HEK293 (cell line): Measurements from ENCODE around the gene CELF4.

ENCODE experiments used
- CTCF ChIA-PET: fragments of 350-600 bp; formaldehyde crosslinking; extraction: SDS; loops from one replicate; lab custom pipeline; 2021; ENCODE audit warnings: antibody characterized with exemption; lab: Yijun Ruan, JAX
- POLR2A ChIA-PET: fragments of 300-600 bp; formaldehyde crosslinking; extraction: SDS; loops from one replicate; lab custom pipeline; 2020; ENCODE audit warnings: antibody characterized with exemption, inconsistent platforms; lab: Yijun Ruan, JAX
- H3K27ac ChIP-seq: fragments of 200-500 bp; sonication (Bioruptor generic); 2 replicates; pipeline ENCODE4 v1.5.1; 2014; ENCODE audit warnings: low read depth, low read length, control low read depth, inconsistent platforms; ENCODE audit errors: extremely low read depth
- H3K36me3 ChIP-seq, 2 experiments: fragments of 200-500 bp in 1 of 2; sonication (Bioruptor generic) in 1 of 2; 1 replicate in 1 of 2; 2 replicates in 1 of 2; pipeline ENCODE4 v1.5.1; 2014 to 2017; ENCODE audit warnings: inconsistent platforms in 2 of 2, low read length in 2 of 2; ENCODE audit not compliant: control insufficient read depth in 2 of 2, insufficient read depth in 1 of 2
- H3K4me1 ChIP-seq: fragments of 200-500 bp; sonication (Bioruptor generic); 2 replicates; pipeline ENCODE4 v1.5.1; 2014; ENCODE audit warnings: mild to moderate bottlenecking, low read length, inconsistent platforms; ENCODE audit not compliant: control insufficient read depth, insufficient read depth
- H3K4me3 ChIP-seq: 2 replicates; pipeline ENCODE4 v1.5.1; 2011; ENCODE audit warnings: low read depth, mild to moderate bottlenecking, control low read depth, low read length, moderate library complexity
- H3K9me3 ChIP-seq: fragments of 200-500 bp; sonication (Bioruptor generic); 2 replicates; pipeline ENCODE4 v1.5.1; 2014; ENCODE audit warnings: low read depth, low read length, inconsistent platforms; ENCODE audit not compliant: control insufficient read depth, insufficient read depth
- GFI1B ChIP-seq: fragments of 450-650 bp; formaldehyde crosslinking; IDR thresholded peaks from 2 replicates; pipeline ENCODE4 v1.5.1; 2016; ENCODE audit warnings: missing biosample characterization, missing genetic modification characterization
- GLI4 ChIP-seq: fragments of 450-650 bp; formaldehyde crosslinking; IDR thresholded peaks from 2 replicates; pipeline ENCODE4 v1.5.1; 2016; ENCODE audit warnings: missing biosample characterization, missing genetic modification characterization
- HOXD13 ChIP-seq: sonication (generic); formaldehyde crosslinking; IDR thresholded peaks from 2 replicates; pipeline ENCODE4 v1.8.0; 2022; ENCODE audit warnings: missing genetic modification reagents, borderline replicate concordance
- IKZF3 ChIP-seq: fragments of 450-650 bp; IDR thresholded peaks from 2 replicates; pipeline ENCODE4 v1.5.0; 2018; ENCODE audit warnings: missing biosample characterization, mild to moderate bottlenecking, missing genetic modification characterization, moderate library complexity
- KLF10 ChIP-seq: fragments of 450-650 bp; IDR thresholded peaks from 2 replicates; pipeline ENCODE4 v1.5.1; 2018; ENCODE audit warnings: missing biosample characterization, mild to moderate bottlenecking, missing genetic modification characterization
- PRDM1 ChIP-seq: fragments of 450-650 bp; formaldehyde crosslinking; IDR thresholded peaks from 2 replicates; pipeline ENCODE4; 2016; ENCODE audit warnings: missing biosample characterization, missing genetic modification characterization
- SCRT2 ChIP-seq: fragments of 450-650 bp; formaldehyde crosslinking; IDR thresholded peaks from 2 replicates; pipeline ENCODE4 v1.5.1; 2016; ENCODE audit warnings: missing biosample characterization, missing genetic modification characterization
- ZBTB20 ChIP-seq: fragments of 450-650 bp; formaldehyde crosslinking; IDR thresholded peaks from 2 replicates; pipeline ENCODE4 v1.5.1; 2016; ENCODE audit warnings: missing biosample characterization, missing genetic modification characterization
- ZBTB8A ChIP-seq: fragments of 450-650 bp; formaldehyde crosslinking; IDR thresholded peaks from 2 replicates; pipeline ENCODE4 v1.5.1; 2016; ENCODE audit warnings: missing biosample characterization, missing genetic modification characterization
- ZFP69B ChIP-seq: fragments of 450-650 bp; formaldehyde crosslinking; IDR thresholded peaks from 2 replicates; pipeline ENCODE4 v1.5.1; 2016; ENCODE audit warnings: missing biosample characterization, missing genetic modification characterization
- ZNF140 ChIP-seq: fragments of 450-650 bp; formaldehyde crosslinking; IDR thresholded peaks from 2 replicates; pipeline ENCODE4 v1.5.1; 2016; ENCODE audit warnings: missing biosample characterization, missing genetic modification characterization
- ZNF157 ChIP-seq: fragments of 450-650 bp; formaldehyde crosslinking; IDR thresholded peaks from 2 replicates; pipeline ENCODE4 v1.5.1; 2016; ENCODE audit warnings: missing biosample characterization, missing genetic modification characterization
- ZNF174 ChIP-seq: fragments of 450-650 bp; formaldehyde crosslinking; IDR thresholded peaks from 2 replicates; pipeline ENCODE4 v1.5.0; 2017; ENCODE audit warnings: missing biosample characterization, mild to moderate bottlenecking, missing genetic modification characterization
- ZNF175 ChIP-seq: fragments of 450-650 bp; formaldehyde crosslinking; IDR thresholded peaks from 2 replicates; pipeline ENCODE4 v1.5.1; 2016; ENCODE audit warnings: missing biosample characterization, missing genetic modification characterization
- ZNF184 ChIP-seq: fragments of 450-650 bp; IDR thresholded peaks from 2 replicates; pipeline ENCODE4 v1.5.1; 2018; ENCODE audit warnings: missing biosample characterization, mild to moderate bottlenecking, missing genetic modification characterization
- ZNF202 ChIP-seq: fragments of 450-650 bp; formaldehyde crosslinking; IDR thresholded peaks from 2 replicates; pipeline ENCODE4 v1.5.1; 2016; ENCODE audit warnings: missing biosample characterization, missing genetic modification characterization, borderline replicate concordance
- ZNF311 ChIP-seq: fragments of 450-650 bp; formaldehyde crosslinking; IDR thresholded peaks from 2 replicates; pipeline ENCODE4 v1.5.1; 2017; ENCODE audit warnings: missing biosample characterization, missing genetic modification characterization, borderline replicate concordance
- ZNF324 ChIP-seq: fragments of 450-650 bp; formaldehyde crosslinking; IDR thresholded peaks from 2 replicates; pipeline ENCODE4 v1.5.1; 2016; ENCODE audit warnings: missing biosample characterization, missing genetic modification characterization
- ZNF350 ChIP-seq: fragments of 450-650 bp; formaldehyde crosslinking; IDR thresholded peaks from 2 replicates; pipeline ENCODE4 v1.5.0; 2017; ENCODE audit warnings: missing biosample characterization, mild to moderate bottlenecking, missing genetic modification characterization
- ZNF433 ChIP-seq: fragments of 450-650 bp; formaldehyde crosslinking; IDR thresholded peaks from 2 replicates; pipeline ENCODE4 v1.5.1; 2016; ENCODE audit warnings: missing biosample characterization, missing genetic modification characterization, low read depth
- ZNF530 ChIP-seq: fragments of 450-650 bp; formaldehyde crosslinking; IDR thresholded peaks from 2 replicates; pipeline ENCODE4 v1.5.1; 2016; ENCODE audit warnings: low read depth, missing biosample characterization, missing genetic modification characterization
- ZNF621 ChIP-seq: fragments of 450-650 bp; formaldehyde crosslinking; IDR thresholded peaks from 2 replicates; pipeline ENCODE4 v1.5.1; 2017; ENCODE audit warnings: missing biosample characterization, missing genetic modification characterization
- ZNF624 ChIP-seq: fragments of 450-650 bp; formaldehyde crosslinking; IDR thresholded peaks from 2 replicates; pipeline ENCODE4 v1.5.1; 2017; ENCODE audit warnings: missing biosample characterization, missing genetic modification characterization
- ZNF670 ChIP-seq: fragments of 450-650 bp; formaldehyde crosslinking; IDR thresholded peaks from 2 replicates; pipeline ENCODE4 v1.5.1; 2016; ENCODE audit warnings: missing biosample characterization, missing genetic modification characterization, low read depth
- ZNF677 ChIP-seq: fragments of 450-650 bp; IDR thresholded peaks from 2 replicates; pipeline ENCODE4 v1.5.0; 2018; ENCODE audit warnings: missing biosample characterization, mild to moderate bottlenecking, missing genetic modification characterization, moderate library complexity
- ZNF701 ChIP-seq: fragments of 450-650 bp; formaldehyde crosslinking; IDR thresholded peaks from 2 replicates; pipeline ENCODE4 v1.5.1; 2016; ENCODE audit warnings: missing biosample characterization, missing genetic modification characterization
- ZNF707 ChIP-seq: fragments of 450-650 bp; formaldehyde crosslinking; IDR thresholded peaks from 2 replicates; pipeline ENCODE4 v1.5.1; 2016; ENCODE audit warnings: missing biosample characterization, missing genetic modification characterization
- ZNF792 ChIP-seq: fragments of 450-650 bp; formaldehyde crosslinking; IDR thresholded peaks from 2 replicates; pipeline ENCODE4 v1.5.1; 2016; ENCODE audit warnings: missing biosample characterization, missing genetic modification characterization
- ZNF837 ChIP-seq: fragments of 450-650 bp; formaldehyde crosslinking; IDR thresholded peaks from 2 replicates; pipeline ENCODE4 v1.5.1; 2016; ENCODE audit warnings: missing biosample characterization, missing genetic modification characterization
- ZSCAN5A ChIP-seq: fragments of 450-650 bp; formaldehyde crosslinking; IDR thresholded peaks from 2 replicates; pipeline ENCODE4 v1.5.1; 2016; ENCODE audit warnings: missing biosample characterization, missing genetic modification characterization
- TF ChIP-seq, protein P1 (sequence below): fragments of 450-650 bp; formaldehyde crosslinking; IDR thresholded peaks from 2 replicates; pipeline ENCODE4 v1.5.1; 2016; ENCODE audit warnings: missing biosample characterization, missing genetic modification characterization
- TF ChIP-seq, protein P2 (sequence below): fragments of 450-650 bp; formaldehyde crosslinking; IDR thresholded peaks from 2 replicates; pipeline ENCODE4 v1.5.1; 2017; ENCODE audit warnings: missing biosample characterization, missing genetic modification characterization

The CELF4 gene

DNA sequence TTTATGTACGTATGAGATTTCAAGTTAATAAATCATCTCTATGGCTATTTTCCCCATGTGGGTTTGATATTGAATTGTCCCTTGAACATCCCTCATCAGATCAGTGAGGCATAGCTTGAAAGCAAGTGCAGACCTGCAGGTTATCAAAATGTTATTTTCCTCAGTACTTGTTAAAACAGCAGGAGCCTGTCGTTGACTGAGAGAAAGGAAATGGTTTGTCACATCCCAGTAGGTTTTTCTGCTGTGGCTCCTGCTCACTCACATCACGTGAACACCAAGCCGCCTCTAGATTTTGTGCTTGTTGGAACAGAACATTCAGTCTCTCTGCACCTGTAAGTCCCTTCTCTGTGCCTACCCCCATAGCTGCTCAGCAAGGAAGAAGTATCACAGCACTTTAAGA, 340.3 kb downstream of the CELF4 start:
- H3K4me1 ChIP-seq = no peaks in the 10 kb centered on the region
- no peaks in the 10 kb centered on the region for H3K9me3 ChIP-seq
- H3K36me3 ChIP-seq = no peaks in the 10 kb centered on the region
- POLR2A ChIA-PET = no interaction called here
- H3K4me3 ChIP-seq = no peak overlapping the region
- no peak for TF ChIP-seq HOXD13
- CTCF ChIA-PET = interaction anchor here (0.9 kb wide), 1 partner anchor 26 kb away, joined by 3 read pairs; no protein-coding TSS in a partner anchor
- no peak overlapping the region for H3K27ac ChIP-seq

- H3K9me3 ChIP-seq = no peaks in the 10 kb centered on the region
- H3K36me3 ChIP-seq = no peaks in the 10 kb centered on the region
- H3K4me1 ChIP-seq = no peaks in the 10 kb centered on the region
- H3K4me3 ChIP-seq = no peak overlapping the region
- POLR2A ChIA-PET = no interaction called here
- CTCF ChIA-PET = no interaction called here
- no peak overlapping the region for H3K27ac ChIP-seq
- TF ChIP-seq ZNF837 (tag by site-specific recombination) = no peak
- no peak for TF ChIP-seq ZNF792 (tag by site-specific recombination)
- TF ChIP-seq ZNF175 (tag by site-specific recombination) = no peak
- TF ChIP-seq GLI4 (tag by site-specific recombination) = no peak
- TF ChIP-seq ZNF202 = no peak
- TF ChIP-seq ZNF184 = no peak
- TF ChIP-seq, protein P1, sequence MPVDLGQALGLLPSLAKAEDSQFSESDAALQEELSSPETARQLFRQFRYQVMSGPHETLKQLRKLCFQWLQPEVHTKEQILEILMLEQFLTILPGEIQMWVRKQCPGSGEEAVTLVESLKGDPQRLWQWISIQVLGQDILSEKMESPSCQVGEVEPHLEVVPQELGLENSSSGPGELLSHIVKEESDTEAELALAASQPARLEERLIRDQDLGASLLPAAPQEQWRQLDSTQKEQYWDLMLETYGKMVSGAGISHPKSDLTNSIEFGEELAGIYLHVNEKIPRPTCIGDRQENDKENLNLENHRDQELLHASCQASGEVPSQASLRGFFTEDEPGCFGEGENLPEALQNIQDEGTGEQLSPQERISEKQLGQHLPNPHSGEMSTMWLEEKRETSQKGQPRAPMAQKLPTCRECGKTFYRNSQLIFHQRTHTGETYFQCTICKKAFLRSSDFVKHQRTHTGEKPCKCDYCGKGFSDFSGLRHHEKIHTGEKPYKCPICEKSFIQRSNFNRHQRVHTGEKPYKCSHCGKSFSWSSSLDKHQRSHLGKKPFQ (tag by site-specific recombination) = no peak
- TF ChIP-seq ZNF140 = no peak
- no peak for TF ChIP-seq ZNF530 (tag by site-specific recombination)
- TF ChIP-seq ZNF433 (tag by site-specific recombination) = no peak
- TF ChIP-seq ZBTB8A (tag by site-specific recombination) = no peak
- TF ChIP-seq, protein P2, sequence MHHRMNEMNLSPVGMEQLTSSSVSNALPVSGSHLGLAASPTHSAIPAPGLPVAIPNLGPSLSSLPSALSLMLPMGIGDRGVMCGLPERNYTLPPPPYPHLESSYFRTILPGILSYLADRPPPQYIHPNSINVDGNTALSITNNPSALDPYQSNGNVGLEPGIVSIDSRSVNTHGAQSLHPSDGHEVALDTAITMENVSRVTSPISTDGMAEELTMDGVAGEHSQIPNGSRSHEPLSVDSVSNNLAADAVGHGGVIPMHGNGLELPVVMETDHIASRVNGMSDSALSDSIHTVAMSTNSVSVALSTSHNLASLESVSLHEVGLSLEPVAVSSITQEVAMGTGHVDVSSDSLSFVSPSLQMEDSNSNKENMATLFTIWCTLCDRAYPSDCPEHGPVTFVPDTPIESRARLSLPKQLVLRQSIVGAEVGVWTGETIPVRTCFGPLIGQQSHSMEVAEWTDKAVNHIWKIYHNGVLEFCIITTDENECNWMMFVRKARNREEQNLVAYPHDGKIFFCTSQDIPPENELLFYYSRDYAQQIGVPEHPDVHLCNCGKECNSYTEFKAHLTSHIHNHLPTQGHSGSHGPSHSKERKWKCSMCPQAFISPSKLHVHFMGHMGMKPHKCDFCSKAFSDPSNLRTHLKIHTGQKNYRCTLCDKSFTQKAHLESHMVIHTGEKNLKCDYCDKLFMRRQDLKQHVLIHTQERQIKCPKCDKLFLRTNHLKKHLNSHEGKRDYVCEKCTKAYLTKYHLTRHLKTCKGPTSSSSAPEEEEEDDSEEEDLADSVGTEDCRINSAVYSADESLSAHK (tag by site-specific recombination) = no peak
- TF ChIP-seq ZSCAN5A (tag by site-specific recombination) = no peak
- TF ChIP-seq IKZF3 (tag by site-specific recombination) = no peak
- no peak for TF ChIP-seq ZNF677 (tag by site-specific recombination)
- TF ChIP-seq ZNF324 = no peak
Measured at GRCh38 chr18:37222999-37223378, 342.6 kb downstream of the CELF4 start.

GRCh38 chr18:37222354-37222998, 343.1 kb downstream of the CELF4 start:
- no peaks in the 10 kb centered on the region for H3K9me3 ChIP-seq
- no peaks in the 10 kb centered on the region for H3K36me3 ChIP-seq
- H3K27ac ChIP-seq = no peak overlapping the region
- H3K4me3 ChIP-seq = no peak overlapping the region
- CTCF ChIA-PET = no interaction called here
- H3K4me1 ChIP-seq = no peaks in the 10 kb centered on the region
- TF ChIP-seq ZNF670 (tag by site-specific recombination) = no peak
- no peak for TF ChIP-seq GFI1B (tag by site-specific recombination)
- TF ChIP-seq KLF10 = no peak
- TF ChIP-seq ZNF707 (tag by site-specific recombination) = no peak
- no peak for TF ChIP-seq SCRT2 (tag by site-specific recombination)
- TF ChIP-seq ZNF701 (tag by site-specific recombination) = no peak
- no peak for TF ChIP-seq ZNF624 (tag by site-specific recombination)
- TF ChIP-seq ZFP69B (tag by site-specific recombination) = no peak
- TF ChIP-seq PRDM1 (tag by site-specific recombination) = no peak
- no peak for TF ChIP-seq ZNF157 (tag by site-specific recombination)
- no peak for TF ChIP-seq ZNF350
- TF ChIP-seq ZNF311 (tag by site-specific recombination) = no peak
- TF ChIP-seq ZBTB20 (tag by site-specific recombination) = no peak
- no peak for TF ChIP-seq ZNF174 (tag by site-specific recombination)
- TF ChIP-seq ZNF621 = no peak
- POLR2A ChIA-PET = no interaction called here
